ACC112 (cell line): ENCODE results near the gene TCF21.
"Not testable (repeated sequence)": the region's sequence is repeated elsewhere in the genome, so short reads cannot be mapped to it uniquely, and the experiment has no call there.

ENCODE experiments used
- H2AFZ ChIP-seq: fragments of 200-600 bp; sonication (generic); one replicate; pipeline ENCODE4 v1.6.0; 2017; ENCODE audit warnings: antibody characterized with exemption, low read length; ENCODE audit not compliant: unreplicated experiment
- H3K27ac ChIP-seq: fragments of 200-600 bp; sonication (generic); 2 replicates; pipeline ENCODE4 v1.5.1; 2014; ENCODE audit warnings: low read depth, mild to moderate bottlenecking, antibody characterized with exemption, low read length, moderate library complexity
- H3K27me3 ChIP-seq: fragments of 200-600 bp; sonication (generic); 2 replicates; pipeline ENCODE4 v1.6.1; 2014; ENCODE audit warnings: mild to moderate bottlenecking, antibody characterized with exemption, low read length, moderate library complexity, mixed read lengths; ENCODE audit not compliant: insufficient read depth
- H3K36me3 ChIP-seq: fragments of 200-600 bp; sonication (generic); 2 replicates; pipeline ENCODE4 v1.6.1; 2016; ENCODE audit warnings: mild to moderate bottlenecking, antibody characterized with exemption, low read length, moderate library complexity, mixed read lengths; ENCODE audit not compliant: insufficient read depth
- H3K4me1 ChIP-seq: fragments of 200-600 bp; sonication (generic); one replicate; pipeline ENCODE4 v1.6.1; 2016; ENCODE audit warnings: low read length, mixed read lengths; ENCODE audit not compliant: insufficient read depth, unreplicated experiment, control insufficient read depth
- H3K4me3 ChIP-seq: fragments of 200-600 bp; sonication (generic); 2 replicates; pipeline ENCODE4 v1.5.1; 2014; ENCODE audit warnings: mild to moderate bottlenecking, low read depth, low read length
- H3K79me2 ChIP-seq: fragments of 200-600 bp; sonication (generic); one replicate; pipeline ENCODE4 v1.6.0; 2016; ENCODE audit warnings: low read length; ENCODE audit not compliant: control insufficient read depth, unreplicated experiment, insufficient read depth

The TCF21 gene

DNA sequence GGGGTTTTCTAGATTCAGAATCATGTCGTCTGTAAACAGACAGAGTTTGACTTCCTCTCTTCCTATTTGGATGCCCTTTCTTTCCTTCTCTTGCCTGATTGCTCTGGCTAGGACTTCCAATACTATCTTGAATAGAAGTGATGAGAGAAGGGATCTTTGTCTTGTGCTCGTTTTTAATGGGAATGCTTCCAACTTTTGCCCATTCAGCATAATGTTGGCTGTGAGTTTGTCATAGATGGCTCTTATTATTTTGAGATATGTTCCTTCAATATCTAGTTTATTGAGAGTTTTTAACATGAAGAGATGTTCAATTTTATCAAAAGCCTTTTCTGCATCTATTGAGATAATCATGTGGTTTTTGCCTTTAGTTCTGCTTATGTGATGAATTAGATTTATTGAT lies 27.6 kb upstream of the TCF21 start:
- H3K36me3 ChIP-seq, H3K27ac ChIP-seq, H3K79me2 ChIP-seq, H3K4me1 ChIP-seq, H3K27me3 ChIP-seq, H3K4me3 ChIP-seq, H2AFZ ChIP-seq: not testable (repeated sequence)

DNA sequence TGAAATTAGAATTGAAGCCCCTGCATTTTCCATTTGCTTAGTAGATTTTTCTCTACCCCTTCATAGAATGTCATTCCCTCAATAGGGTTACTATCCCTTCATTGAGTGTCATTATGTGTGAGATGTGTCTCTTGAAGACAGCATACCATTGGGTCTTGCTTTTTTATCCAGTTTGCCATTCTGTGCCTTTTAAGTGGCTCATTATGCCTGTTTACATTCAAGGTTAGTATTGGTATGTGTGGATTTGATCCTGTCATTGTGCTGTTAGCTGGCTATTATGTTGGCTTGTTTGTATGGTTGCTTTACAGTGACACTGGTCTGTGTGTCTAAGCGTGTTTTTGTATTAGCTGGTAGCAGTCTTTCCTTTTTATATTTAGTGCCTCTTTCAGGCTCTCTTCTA lies 25.7 kb upstream of the TCF21 start:
- Histone ChIP-seq H3K79me2 (no peaks in the 10 kb centered on the region), H3K4me3 (no peak overlapping the region), H3K36me3 (no peaks in the 10 kb centered on the region), H3K4me1 (no peaks in the 10 kb centered on the region), H3K27me3 (no peaks in the 10 kb centered on the region), H2AFZ (no peak overlapping the region), H3K27ac (no peak overlapping the region)

DNA sequence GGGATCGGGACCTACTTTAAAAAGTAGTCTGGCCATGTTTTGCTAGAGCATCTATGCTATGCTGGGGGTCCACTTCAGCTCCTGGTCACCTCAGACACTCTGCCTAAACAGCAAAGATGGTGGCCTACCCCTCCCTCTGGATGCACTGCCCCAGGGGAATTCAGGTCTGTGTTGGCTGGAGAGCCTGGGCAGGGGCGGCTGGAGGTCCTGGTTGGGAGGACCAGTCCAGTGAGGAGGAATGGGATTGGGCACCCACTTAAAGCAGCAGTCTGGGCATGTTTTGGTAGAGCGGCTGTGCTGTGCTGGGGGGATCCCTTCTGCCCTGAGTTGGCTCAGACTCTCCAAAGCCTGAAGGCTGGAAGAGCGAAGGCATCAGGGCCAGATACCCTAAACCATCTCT lies 23.2 kb upstream of the TCF21 start:
- no peak overlapping the region for H3K4me3 ChIP-seq
- H3K27ac ChIP-seq, result no peak overlapping the region
- H3K36me3 ChIP-seq, result no peaks in the 10 kb centered on the region
- no peaks in the 10 kb centered on the region for H3K4me1 ChIP-seq
- H3K79me2 ChIP-seq, result no peaks in the 10 kb centered on the region
- no peaks in the 10 kb centered on the region for H3K27me3 ChIP-seq
- H2AFZ ChIP-seq, result no peak overlapping the region

DNA sequence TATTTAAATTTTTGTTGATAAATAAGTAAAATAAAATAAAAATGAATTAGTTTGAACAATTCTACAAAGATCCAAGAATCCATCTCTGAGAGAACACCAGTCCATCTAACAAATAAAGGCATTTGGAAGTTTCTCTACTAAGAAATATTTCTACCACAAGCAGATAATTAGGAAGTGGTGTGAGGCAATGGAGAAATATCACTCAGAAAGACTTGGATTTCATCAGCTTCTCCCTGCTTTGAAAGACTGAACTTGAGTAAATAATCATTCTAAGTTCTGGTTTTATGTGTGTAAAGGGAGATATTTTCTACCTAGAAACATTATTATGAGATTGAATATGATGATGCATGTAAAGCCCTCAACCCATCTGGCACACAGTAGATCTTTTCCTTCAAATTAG lies 17.8 kb upstream of the TCF21 start:
- H3K27me3 ChIP-seq, result no peaks in the 10 kb centered on the region
- H3K4me3 ChIP-seq, result no peak overlapping the region
- no peaks in the 10 kb centered on the region for H3K4me1 ChIP-seq
- H3K27ac ChIP-seq, result no peak overlapping the region
- no peaks in the 10 kb centered on the region for H3K36me3 ChIP-seq
- H2AFZ ChIP-seq, result no peak overlapping the region
- H3K79me2 ChIP-seq, result no peaks in the 10 kb centered on the region

DNA sequence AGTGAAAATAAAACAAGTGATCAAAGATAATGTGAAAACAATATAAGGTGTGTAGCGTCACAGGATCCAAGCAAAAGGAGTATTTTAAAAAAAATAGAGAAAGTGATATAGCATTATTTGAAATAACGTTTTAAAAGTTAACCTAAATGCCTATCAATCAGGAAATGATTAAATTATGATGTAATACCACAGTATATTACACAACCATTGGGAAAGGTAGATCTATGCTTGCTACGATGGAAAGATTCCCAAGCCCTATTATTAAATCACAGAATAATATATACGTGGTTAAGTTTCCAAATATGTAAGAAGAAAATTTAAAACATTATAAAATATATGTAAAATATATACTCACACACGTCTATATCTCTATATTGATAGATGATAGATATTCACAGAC lies 15.4 kb upstream of the TCF21 start:
- no peaks in the 10 kb centered on the region for H3K27me3 ChIP-seq
- no peak overlapping the region for H3K4me3 ChIP-seq

DNA sequence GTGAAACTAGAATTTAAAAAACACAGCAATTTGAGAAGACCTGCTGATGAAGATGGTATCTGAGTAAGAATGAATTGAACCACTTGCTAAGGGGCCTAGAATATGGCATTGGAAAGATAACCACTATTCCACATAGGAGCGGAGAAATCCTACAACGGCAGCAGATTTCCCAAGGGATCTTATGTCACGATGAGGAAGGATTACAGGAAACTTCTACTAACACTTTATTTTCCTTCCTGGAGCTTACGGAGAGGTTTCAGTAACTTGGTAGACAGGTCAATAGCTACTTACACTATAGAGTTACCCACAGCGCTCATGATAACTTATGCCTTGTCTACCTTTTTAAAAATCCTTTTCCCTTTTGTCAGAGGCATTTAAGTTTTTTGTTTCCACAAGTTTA lies 11.8 kb upstream of the TCF21 start:
- Histone ChIP-seq H3K79me2 (no peaks in the 10 kb centered on the region), H3K27me3 (no peaks in the 10 kb centered on the region), H3K27ac (no peak overlapping the region), H3K36me3 (no peaks in the 10 kb centered on the region), H3K4me1 (no peaks in the 10 kb centered on the region), H3K4me3 (no peak overlapping the region), H2AFZ (peak overlapping the region; percentile 4)

More for the DNA sequence above, 15.4 kb upstream of the TCF21 start:
- Histone ChIP-seq H3K36me3 (no peaks in the 10 kb centered on the region), H3K4me1 (no peaks in the 10 kb centered on the region), H3K79me2 (no peaks in the 10 kb centered on the region), H2AFZ (no peak overlapping the region), H3K27ac (no peak overlapping the region)

DNA sequence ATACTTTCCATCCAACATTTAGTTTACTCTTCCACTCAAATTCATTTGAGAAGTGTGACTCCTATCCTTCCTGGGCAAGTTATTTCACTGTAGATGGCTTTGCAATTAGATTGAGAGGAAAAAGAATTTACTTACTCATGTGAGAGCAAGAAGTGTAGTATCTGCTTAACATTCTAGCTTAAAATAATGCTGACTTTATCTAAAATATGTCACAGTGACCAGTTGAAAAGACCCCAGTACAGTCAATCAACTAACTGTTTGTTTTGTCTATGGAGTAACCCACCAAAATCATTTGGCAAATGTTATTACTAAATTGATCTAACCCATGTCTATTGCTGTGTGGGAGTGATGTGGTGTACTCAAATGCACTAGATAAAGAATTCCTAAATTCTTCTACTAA lies 8.9 kb upstream of the TCF21 start:
- H3K4me1 ChIP-seq, result no peaks in the 10 kb centered on the region
- H3K36me3 ChIP-seq, result no peaks in the 10 kb centered on the region
- no peak overlapping the region for H3K4me3 ChIP-seq
- H3K79me2 ChIP-seq, result no peaks in the 10 kb centered on the region
- H3K27ac ChIP-seq, result no peak overlapping the region
- H3K27me3 ChIP-seq, result no peaks in the 10 kb centered on the region
- no peak overlapping the region for H2AFZ ChIP-seq

DNA sequence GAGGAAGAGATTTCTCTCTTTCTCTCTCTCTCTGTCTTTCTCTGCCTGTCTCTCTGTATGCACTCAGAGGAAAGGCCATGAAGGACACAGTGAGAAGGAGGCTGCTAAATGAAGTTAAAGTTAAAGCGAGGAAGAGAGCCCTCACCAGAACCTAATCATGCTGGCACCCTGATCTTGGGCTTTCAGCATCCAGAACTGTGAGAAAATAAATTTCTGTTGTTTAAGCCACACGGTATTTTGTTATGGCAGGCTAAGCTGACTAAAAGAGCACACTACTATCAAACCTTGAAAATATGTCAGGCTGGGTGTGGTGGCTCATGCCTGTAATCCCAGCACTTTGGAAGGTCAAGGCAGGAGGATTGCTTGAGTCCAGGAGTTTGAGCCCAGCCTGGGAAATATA lies 8.0 kb upstream of the TCF21 start:
- no peak overlapping the region for H2AFZ ChIP-seq
- H3K27me3 ChIP-seq, result no peaks in the 10 kb centered on the region
- H3K27ac ChIP-seq, result no peak overlapping the region
- H3K4me1 ChIP-seq, result no peaks in the 10 kb centered on the region
- no peak overlapping the region for H3K4me3 ChIP-seq
- H3K36me3 ChIP-seq, result no peaks in the 10 kb centered on the region
- H3K79me2 ChIP-seq, result no peaks in the 10 kb centered on the region

DNA sequence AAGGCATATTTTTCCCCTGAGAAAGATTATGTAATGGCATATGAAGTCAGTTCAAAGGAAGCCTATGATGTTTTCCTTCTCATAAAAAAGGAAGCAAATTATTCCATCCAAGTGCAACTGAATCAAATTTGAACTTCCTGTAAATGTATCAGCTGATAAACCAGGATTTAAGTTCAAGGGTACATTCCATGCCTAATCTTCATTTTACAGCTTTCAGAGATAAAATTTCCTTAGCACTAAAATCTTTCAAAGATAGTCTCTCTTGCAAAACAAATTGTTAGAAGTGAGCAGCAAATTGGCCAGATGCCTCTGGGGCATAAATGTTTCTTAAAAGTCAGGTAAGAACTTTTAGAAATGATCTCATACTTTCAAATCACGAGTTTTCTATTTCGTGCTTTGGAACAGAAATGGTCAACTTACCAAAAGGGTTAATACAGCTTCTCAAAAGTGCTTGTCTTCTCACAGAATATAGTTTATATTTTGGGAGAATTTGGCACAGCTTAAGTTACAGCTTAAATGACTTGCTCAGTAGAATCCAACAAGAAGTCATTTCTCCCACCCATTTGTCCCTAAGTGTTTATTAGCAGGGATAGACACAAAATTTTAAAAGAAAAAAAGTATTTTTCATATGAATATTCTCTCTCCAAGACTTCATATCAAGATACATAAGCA lies 2.7 kb upstream of the TCF21 start:
- Histone ChIP-seq H3K4me3 (no peak overlapping the region), H3K27me3 (peaks cover 36% of the 10 kb centered on the region), H3K36me3 (no peaks in the 10 kb centered on the region), H3K4me1 (no peaks in the 10 kb centered on the region), H3K79me2 (no peaks in the 10 kb centered on the region), H3K27ac (no peak overlapping the region), H2AFZ (no peak overlapping the region)

DNA sequence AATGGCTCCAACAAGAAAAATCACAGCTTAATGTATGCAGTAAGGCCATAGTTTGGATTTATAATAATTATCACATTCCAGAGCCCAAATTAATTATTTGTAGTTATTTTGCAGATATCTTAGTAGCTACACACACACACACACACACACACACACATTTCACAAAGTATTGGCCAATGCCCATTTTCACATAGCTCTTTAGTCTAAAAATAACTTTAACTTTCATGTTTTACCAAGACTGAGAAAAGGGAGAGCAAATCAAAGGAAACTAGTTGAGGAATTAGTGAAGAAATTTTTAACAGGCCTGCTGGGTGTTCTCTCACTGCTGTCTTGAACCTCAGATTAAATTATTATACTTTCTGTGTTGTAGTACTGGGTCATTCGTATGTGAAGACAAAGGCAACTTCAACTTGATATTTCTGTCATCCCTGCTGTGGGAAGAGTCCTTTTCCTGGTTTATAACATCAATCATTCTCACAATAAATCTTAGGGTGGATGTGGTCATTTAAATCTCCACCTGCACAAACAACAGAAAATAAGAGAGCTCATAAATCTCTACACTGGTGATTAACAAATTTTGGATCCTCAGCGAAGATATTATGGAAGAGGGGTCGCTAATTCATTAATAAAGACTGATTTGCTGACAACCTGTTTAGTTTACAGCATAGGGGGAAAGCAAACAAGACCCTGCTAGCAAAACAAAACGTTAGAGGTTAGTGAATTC lies 1.6 kb upstream of the TCF21 start:
- Histone ChIP-seq H3K4me1 (no peaks in the 10 kb centered on the region), H3K27ac (no peak overlapping the region), H3K4me3 (no peak overlapping the region), H3K36me3 (no peaks in the 10 kb centered on the region), H2AFZ (no peak overlapping the region), H3K79me2 (no peaks in the 10 kb centered on the region), H3K27me3 (peaks cover 46% of the 10 kb centered on the region)

DNA sequence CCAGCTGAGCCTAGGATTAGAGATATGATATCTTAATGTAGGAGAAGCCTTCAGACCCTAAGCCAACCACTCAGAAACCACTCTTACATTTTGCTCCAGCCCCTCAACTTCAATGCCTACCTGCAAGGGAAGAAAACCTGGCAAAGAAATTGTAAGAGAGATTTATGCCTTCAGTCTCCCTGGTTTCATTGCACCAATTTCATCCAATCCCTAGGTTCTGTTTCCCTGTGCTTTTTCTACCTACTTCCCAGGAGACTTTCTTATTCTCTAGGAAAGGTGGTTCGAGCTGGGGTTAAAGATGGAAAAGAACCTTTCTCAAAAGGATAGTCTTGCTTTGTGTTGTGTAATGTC lies 1.1 kb upstream of the TCF21 start:
- Histone ChIP-seq H3K36me3 (no peaks in the 10 kb centered on the region), H3K4me1 (no peaks in the 10 kb centered on the region), H3K27me3 (peaks cover 52% of the 10 kb centered on the region), H3K4me3 (no peak overlapping the region), H3K27ac (no peak overlapping the region), H3K79me2 (no peaks in the 10 kb centered on the region), H2AFZ (no peak overlapping the region)
